Fibroblast of pulmonary artery (primary cell): ENCODE results near the gene SMCO2.
"Not testable (repeated sequence)": the region's sequence is repeated elsewhere in the genome, so short reads cannot be mapped to it uniquely, and the experiment has no call there.

Experiments used
- DNase-seq: peaks from one replicate; pipeline ENCODE4 v3.0.0-alpha.2; 2010; ENCODE audit warnings: low read depth
- H3K4me3 ChIP-seq: replicated peaks from 2 replicates; pipeline ENCODE4 v1.5.1; 2011; ENCODE audit warnings: low read depth, mild to moderate bottlenecking, control low read depth, low read length, moderate library complexity
- TF ChIP-seq, protein P1 (sequence below): IDR thresholded peaks from 2 replicates; pipeline ENCODE4 v1.5.1; 2011; ENCODE audit warnings: mild to moderate bottlenecking, control low read depth, low read length, inconsistent platforms; ENCODE audit errors: missing control alignments

The SMCO2 gene

DNA sequence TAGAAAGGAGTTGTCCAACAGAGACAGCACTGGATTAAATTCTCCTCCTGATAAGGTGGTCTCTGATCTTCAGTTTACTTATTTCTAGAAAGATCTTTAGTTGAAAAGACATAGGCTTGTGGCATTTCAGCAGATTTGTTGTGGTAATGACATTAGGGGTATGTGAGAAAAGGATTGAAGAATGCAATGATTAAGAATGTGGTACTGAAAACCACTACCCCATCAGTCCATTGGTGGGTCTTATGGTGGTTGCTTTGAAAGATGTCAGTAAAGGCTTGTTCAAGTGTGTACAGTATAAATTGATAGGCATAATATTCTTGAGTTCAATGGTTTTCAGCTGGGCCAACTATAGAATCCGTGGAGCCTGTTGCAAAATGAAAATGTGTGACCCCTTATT is 88.2 kb downstream of the SMCO2 start:
- TF ChIP-seq, protein P1, sequence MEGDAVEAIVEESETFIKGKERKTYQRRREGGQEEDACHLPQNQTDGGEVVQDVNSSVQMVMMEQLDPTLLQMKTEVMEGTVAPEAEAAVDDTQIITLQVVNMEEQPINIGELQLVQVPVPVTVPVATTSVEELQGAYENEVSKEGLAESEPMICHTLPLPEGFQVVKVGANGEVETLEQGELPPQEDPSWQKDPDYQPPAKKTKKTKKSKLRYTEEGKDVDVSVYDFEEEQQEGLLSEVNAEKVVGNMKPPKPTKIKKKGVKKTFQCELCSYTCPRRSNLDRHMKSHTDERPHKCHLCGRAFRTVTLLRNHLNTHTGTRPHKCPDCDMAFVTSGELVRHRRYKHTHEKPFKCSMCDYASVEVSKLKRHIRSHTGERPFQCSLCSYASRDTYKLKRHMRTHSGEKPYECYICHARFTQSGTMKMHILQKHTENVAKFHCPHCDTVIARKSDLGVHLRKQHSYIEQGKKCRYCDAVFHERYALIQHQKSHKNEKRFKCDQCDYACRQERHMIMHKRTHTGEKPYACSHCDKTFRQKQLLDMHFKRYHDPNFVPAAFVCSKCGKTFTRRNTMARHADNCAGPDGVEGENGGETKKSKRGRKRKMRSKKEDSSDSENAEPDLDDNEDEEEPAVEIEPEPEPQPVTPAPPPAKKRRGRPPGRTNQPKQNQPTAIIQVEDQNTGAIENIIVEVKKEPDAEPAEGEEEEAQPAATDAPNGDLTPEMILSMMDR = no peak
- no peak overlapping the region for H3K4me3 ChIP-seq
- no peak for DNase-seq

DNA sequence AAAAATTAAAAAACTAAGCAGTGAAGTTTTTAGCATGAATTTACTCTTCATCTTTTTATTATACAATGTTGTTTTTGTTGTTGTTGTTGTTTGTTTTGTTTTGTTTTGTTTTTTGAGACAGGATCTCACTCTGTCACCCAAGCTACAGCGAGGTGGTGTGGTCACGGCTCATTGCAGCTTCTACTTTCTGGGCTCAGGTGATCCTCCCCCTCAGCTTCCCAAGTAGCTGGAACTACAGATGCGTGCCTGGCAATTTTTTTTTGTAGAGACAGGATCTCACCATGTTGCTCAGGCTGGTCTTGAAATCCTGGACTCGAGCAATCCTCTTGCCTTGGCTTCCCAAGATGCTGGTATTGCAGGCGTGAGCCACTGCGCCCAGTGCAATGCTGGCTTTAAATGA is 88.8 kb downstream of the SMCO2 start:
- TF ChIP-seq, protein P1 = no peak
- DNase-seq = no peak

DNA sequence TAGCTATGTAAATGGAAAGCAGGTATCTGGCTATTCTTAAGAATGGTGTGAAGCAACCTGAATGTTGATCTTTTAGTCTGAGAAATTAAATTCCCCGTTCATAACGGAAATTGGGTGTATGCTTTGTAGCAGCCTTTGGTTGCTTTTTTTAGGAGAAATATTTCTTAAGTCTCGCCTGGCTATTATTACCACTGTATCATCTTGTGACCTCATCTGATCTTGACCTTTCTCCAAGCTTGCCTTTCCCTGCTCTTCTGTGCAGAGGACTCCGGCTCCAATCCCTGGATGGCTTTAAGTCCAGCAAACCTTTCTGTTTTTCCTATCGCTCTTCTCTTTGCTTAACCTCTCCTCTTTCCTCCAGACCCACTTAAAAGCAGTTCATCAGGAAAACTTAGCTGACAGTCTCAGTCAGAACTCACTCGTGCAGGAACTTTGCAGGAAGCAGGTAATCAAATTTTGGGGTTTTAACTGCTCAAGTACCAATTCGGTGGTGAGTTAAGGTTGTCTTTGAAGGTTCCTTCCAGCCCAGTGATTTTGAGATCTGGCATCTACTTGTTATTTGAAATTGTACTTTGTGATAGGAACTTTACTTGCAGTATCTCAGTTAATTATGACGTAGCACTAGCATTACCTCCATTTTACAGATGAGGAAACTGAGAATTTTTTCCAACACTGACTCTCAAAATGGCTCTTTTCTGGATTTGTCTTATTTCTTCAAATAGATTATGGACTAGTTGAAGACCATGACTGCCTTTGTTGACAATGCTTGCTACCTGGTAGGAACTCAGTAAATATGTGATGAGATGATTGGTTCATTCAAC is 91.5 kb downstream of the SMCO2 start:
- TF ChIP-seq, protein P1 = no peak
- no peak overlapping the region for H3K4me3 ChIP-seq
- no peak for DNase-seq

More for the DNA sequence above, 88.8 kb downstream of the SMCO2 start:
- H3K4me3 ChIP-seq = no peak overlapping the region

DNA sequence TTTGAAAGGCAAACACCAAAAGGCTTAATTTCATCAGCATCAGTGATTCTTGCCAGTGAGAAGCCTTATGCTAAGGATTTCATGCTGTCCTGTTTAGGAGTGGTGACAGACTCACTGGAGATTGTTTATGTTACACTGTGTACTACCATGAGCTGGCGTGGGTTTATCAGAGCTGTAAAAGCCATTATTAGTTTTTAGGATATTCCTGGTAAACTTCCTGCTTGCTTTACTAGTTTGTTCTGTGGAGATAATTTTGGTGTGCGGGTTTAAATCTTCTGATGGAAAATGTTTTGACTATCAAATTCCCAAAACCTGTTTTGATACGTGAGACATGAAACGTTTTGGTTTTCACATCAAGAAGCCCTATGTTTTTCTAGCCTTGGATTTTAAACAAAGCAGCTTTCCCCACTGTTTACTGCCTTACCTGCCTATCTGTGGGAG is 92.7 kb downstream of the SMCO2 start:
- DNase-seq = peak; percentile 57
- TF ChIP-seq, protein P1 = no peak
- H3K4me3 ChIP-seq = no peak overlapping the region

DNA sequence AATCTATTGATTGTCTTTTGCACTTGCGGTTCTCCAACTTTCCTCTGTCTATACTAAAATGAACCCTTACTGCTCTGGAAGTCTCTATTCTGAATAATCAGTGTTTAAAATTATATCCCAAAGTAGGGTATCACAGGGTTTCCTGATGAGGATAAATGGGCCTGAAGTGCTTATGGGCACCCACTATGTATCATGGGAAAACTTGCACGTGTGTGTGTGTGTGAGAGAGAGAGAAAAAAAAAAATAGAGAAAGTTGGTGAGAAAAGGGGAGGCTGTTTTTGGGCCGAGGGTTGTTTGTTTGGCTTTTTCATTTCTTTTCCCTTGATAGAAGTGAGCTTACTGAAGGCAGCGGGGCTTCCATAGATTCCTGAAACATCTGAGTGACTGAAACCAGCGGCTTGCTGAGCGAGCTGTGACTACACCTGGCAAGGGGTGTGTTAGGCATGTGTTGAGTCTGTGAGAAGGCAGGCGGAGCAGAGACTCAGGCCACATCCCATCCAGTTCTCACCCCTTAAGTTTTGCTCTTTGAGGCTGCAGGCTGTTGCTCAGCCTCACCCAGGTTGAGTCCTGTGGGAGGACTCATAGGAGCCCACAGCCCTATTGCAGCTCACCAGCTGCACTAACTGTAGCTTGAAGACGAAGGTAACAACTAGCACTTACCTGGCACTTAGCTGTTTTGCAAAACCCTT is 94.6 kb downstream of the SMCO2 start:
- H3K4me3 ChIP-seq = no peak overlapping the region
- TF ChIP-seq, protein P1 = no peak
- no peak for DNase-seq

DNA sequence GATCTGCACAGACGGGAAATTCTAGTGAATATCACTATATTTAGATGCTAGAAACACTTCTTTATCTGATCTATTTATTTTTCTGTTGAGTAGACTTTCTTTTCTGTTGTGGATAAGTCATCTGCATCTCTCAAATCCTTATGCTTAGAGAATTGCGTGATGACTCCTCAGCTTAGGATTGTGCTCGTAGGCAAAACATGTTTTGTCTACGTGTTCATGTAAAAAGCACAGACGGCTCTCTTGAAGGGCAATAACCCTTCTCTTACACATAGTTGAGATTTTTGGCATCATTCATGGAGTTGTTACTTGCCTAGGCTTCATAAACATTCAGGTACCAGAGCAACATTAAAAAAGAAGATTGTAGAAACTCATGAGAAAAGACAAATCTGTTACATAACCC is 96.1 kb downstream of the SMCO2 start:
- TF ChIP-seq, protein P1 = no peak
- H3K4me3 ChIP-seq = no peak overlapping the region
- peak; percentile 93 for DNase-seq

DNA sequence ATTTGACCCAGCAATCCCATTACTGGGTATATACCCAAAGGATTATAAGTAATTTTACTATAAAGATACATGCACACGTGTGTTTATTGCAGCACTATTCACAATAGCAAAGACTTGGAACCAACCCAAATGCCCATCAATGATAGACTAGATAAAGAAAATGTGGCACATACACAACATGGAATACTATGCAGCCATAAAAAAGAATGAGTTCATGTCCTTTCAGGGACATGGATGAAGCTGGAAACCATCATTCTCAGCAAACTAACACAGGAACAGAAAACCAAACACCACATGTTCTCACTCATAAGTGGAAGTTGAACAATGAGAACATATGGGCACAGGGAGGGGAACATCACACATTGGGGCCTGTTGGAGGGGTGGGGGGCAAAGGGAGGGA is 98.3 kb downstream of the SMCO2 start:
- not testable (repeated sequence) for H3K4me3 ChIP-seq, DNase-seq
